H1 (cell line): Measurements from ENCODE around the gene DRAP1. TPM values are rescaled to one million over a fixed set of nuclear protein-coding genes. Genes with fewer than 3 reads are reported as not detected.
A peak's percentile ranks its signal among the peaks of the same experiment; 100 is the strongest.

Source experiments
- CTCF ChIA-PET: fragments of 300-600 bp; sonication (Branson Sonifier 250); formaldehyde crosslinking; loops from one replicate; lab custom pipeline; 2021; ENCODE audit not compliant: partially characterized antibody; lab: Charles Lee
- POLR2A ChIA-PET: fragments of 300-600 bp; sonication (Branson Sonifier 250); formaldehyde crosslinking; loops from one replicate; lab custom pipeline; 2021; ENCODE audit warnings: inconsistent platforms; ENCODE audit not compliant: partially characterized antibody; lab: Charles Lee
- DNase-seq, 2 experiments: peaks; one replicate each; pipeline versions ENCODE4 v3.0.0 to v3.0.0-alpha.2; 2010 to 2022; ENCODE audit warnings: low spot score in 2 of 2, low read depth in 1 of 2, mixed read lengths in 1 of 2
- FAIRE-seq: peaks from 2 replicates; lab custom pipeline; 2011; peaks lifted over from hg19 to GRCh38; lab: Jason Lieb, UNC
- H2AFZ ChIP-seq: 2 replicates; pipeline ENCODE4 v1.8.1; 2012; ENCODE audit warnings: low read length, inconsistent platforms
- H2AK5ac ChIP-seq: 2 replicates; pipeline ENCODE4 v1.6.1; 2013; ENCODE audit warnings: low read depth, low read length
- H2BK120ac ChIP-seq: replicated peaks from 2 replicates; pipeline ENCODE3; 2013; ENCODE audit warnings: low read depth, low read length, inconsistent platforms
- H2BK12ac ChIP-seq: 2 replicates; pipeline ENCODE4 v1.6.1; 2013; ENCODE audit warnings: low read depth, low read length
- H2BK15ac ChIP-seq: 2 replicates; pipeline ENCODE4 v1.6.1; 2013; ENCODE audit warnings: low read length
- H2BK20ac ChIP-seq: 2 replicates; pipeline ENCODE4 v1.6.1; 2013; ENCODE audit warnings: low read length
- H2BK5ac ChIP-seq: 2 replicates; pipeline ENCODE4 v1.6.1; 2013; ENCODE audit warnings: low read depth, low read length
- H3K14ac ChIP-seq: 2 replicates; pipeline ENCODE4 v1.6.1; 2013; ENCODE audit warnings: inconsistent platforms; ENCODE audit not compliant: insufficient read length
- H3K18ac ChIP-seq: 2 replicates; pipeline ENCODE4 v1.6.1; 2013; ENCODE audit warnings: low read length; ENCODE audit errors: extremely low read depth
- H3K23ac ChIP-seq: 2 replicates; pipeline ENCODE4 v1.6.1; 2013; ENCODE audit warnings: inconsistent platforms; ENCODE audit not compliant: insufficient read length
- H3K23me2 ChIP-seq: 2 replicates; pipeline ENCODE4 v1.6.1; 2013; ENCODE audit warnings: low read depth, low read length
- H3K27ac ChIP-seq: 2 replicates; pipeline ENCODE4 v1.6.1; 2011; ENCODE audit warnings: low read depth, low read length, inconsistent platforms
- H3K27me3 ChIP-seq, 4 experiments: replicated peaks in 1 of 4; 1 replicate in 1 of 4; 2 replicates in 3 of 4; pipeline versions ENCODE4 v1.6.1 to v1.8.1; 2011 to 2013; ENCODE audit warnings: low read length in 3 of 4, mild to moderate bottlenecking in 3 of 4, inconsistent platforms in 2 of 4, mixed read lengths in 2 of 4, moderate library complexity in 1 of 4; ENCODE audit not compliant: control insufficient read depth in 3 of 4, insufficient read depth in 3 of 4; ENCODE audit errors: extremely low read depth in 1 of 4
- H3K36me3 ChIP-seq, 4 experiments: 2 replicates each; pipeline versions ENCODE4 v1.6.1 to v1.8.1; 2011 to 2013; ENCODE audit warnings: mild to moderate bottlenecking in 4 of 4, low read length in 3 of 4, moderate library complexity in 2 of 4, control low read depth in 1 of 4, inconsistent platforms in 1 of 4; ENCODE audit not compliant: insufficient read depth in 4 of 4, control insufficient read depth in 2 of 4
- H3K4ac ChIP-seq: replicated peaks from 2 replicates; pipeline ENCODE3; 2013; ENCODE audit warnings: low read length, low read depth, mixed read lengths, inconsistent platforms; ENCODE audit not compliant: insufficient read length
- H3K4me1 ChIP-seq, 4 experiments: replicated peaks in 1 of 4; 1 replicate in 1 of 4; 2 replicates in 3 of 4; pipeline versions ENCODE4 v1.6.1 to v1.8.1; 2011 to 2013; ENCODE audit warnings: low read length in 3 of 4, inconsistent platforms in 2 of 4, mixed read lengths in 1 of 4; ENCODE audit not compliant: insufficient read depth in 4 of 4, control insufficient read depth in 3 of 4
- H3K4me2 ChIP-seq, 2 experiments: 2 replicates each; pipeline versions ENCODE4 v1.6.1 to v1.8.1; 2011 to 2013; ENCODE audit warnings: low read depth in 2 of 2, low read length in 2 of 2, control low read depth in 1 of 2, inconsistent platforms in 1 of 2, mild to moderate bottlenecking in 1 of 2; ENCODE audit not compliant: insufficient read depth in 1 of 2
- H3K4me3 ChIP-seq, 4 experiments: fragments of 200-600, 300-600 bp in 1 of 4; sonication (generic), shearing (Covaris generic), sonication (Bioruptor Twin) in 1 of 4; 2 replicates each; pipeline versions ENCODE4 v1.5.1 to v1.8.1; 2011 to 2016; ENCODE audit warnings: low read length in 4 of 4, low read depth in 3 of 4, control low read depth in 2 of 4, inconsistent platforms in 2 of 4, mild to moderate bottlenecking in 2 of 4, mixed read lengths in 1 of 4, moderate library complexity in 1 of 4; ENCODE audit not compliant: insufficient read depth in 2 of 4; ENCODE audit errors: extremely low read depth in 1 of 4
- H3K56ac ChIP-seq: replicated peaks from 2 replicates; pipeline ENCODE3; 2013; ENCODE audit warnings: low read depth, mild to moderate bottlenecking, mixed read lengths, low read length, inconsistent platforms; ENCODE audit not compliant: insufficient read length
- H3K79me1 ChIP-seq: 2 replicates; pipeline ENCODE4 v1.6.1; 2013; ENCODE audit warnings: low read depth, low read length, control low read depth
- H3K79me2 ChIP-seq, 2 experiments: 2 replicates each; pipeline versions ENCODE4 v1.6.1 to v1.8.1; 2012 to 2013; ENCODE audit warnings: low read length in 2 of 2, mild to moderate bottlenecking in 2 of 2, inconsistent platforms in 1 of 2; ENCODE audit not compliant: insufficient read depth in 2 of 2, control insufficient read depth in 1 of 2
- H3K9ac ChIP-seq, 4 experiments: replicated peaks in 1 of 4; 1 replicate in 1 of 4; 2 replicates in 3 of 4; pipeline versions ENCODE4 v1.6.1 to v1.8.1; 2011 to 2013; ENCODE audit warnings: low read depth in 3 of 4, low read length in 3 of 4, control low read depth in 2 of 4, mild to moderate bottlenecking in 2 of 4, moderate library complexity in 2 of 4, inconsistent platforms in 1 of 4; ENCODE audit errors: extremely low read depth in 1 of 4
- H3K9me3 ChIP-seq, 2 experiments: 2 replicates each; pipeline versions ENCODE4 v1.6.1 to v1.8.1; 2012 to 2013; ENCODE audit warnings: mild to moderate bottlenecking in 2 of 2, moderate library complexity in 2 of 2, control low read depth in 1 of 2, inconsistent platforms in 1 of 2, low read depth in 1 of 2, low read length in 1 of 2, mixed read lengths in 1 of 2; ENCODE audit not compliant: insufficient read depth in 2 of 2
- H4K20me1 ChIP-seq, 2 experiments: replicated peaks in 1 of 2; 2 replicates each; pipeline versions ENCODE3 to v1.8.1; 2011 to 2013; ENCODE audit warnings: inconsistent platforms in 2 of 2, low read length in 2 of 2, mild to moderate bottlenecking in 1 of 2; ENCODE audit not compliant: insufficient read depth in 2 of 2, control insufficient read depth in 1 of 2
- H4K5ac ChIP-seq: 2 replicates; pipeline ENCODE4 v1.6.1; 2013; ENCODE audit warnings: low read length, low read depth, mixed read lengths, inconsistent platforms; ENCODE audit not compliant: insufficient read length
- H4K8ac ChIP-seq: 2 replicates; pipeline ENCODE4 v1.8.0; 2013; ENCODE audit warnings: mild to moderate bottlenecking, moderate library complexity, low read length, inconsistent platforms; ENCODE audit not compliant: insufficient read depth; ENCODE audit errors: extremely low read depth
- H4K91ac ChIP-seq: replicated peaks from 2 replicates; pipeline ENCODE3; 2013; ENCODE audit warnings: low read length, mixed read lengths, inconsistent platforms; ENCODE audit not compliant: insufficient read length
- CHD2 ChIP-seq: IDR thresholded peaks from 2 replicates; pipeline ENCODE4 v1.6.1; 2012; ENCODE audit warnings: low read length, improper control_type of control experiment
- KDM1A ChIP-seq: fragments of 200-600, 300-600 bp; sonication (generic); IDR thresholded peaks from 2 replicates; pipeline ENCODE4 v1.7.1; 2016; ENCODE audit warnings: mild to moderate bottlenecking, low read length, borderline replicate concordance
- POLR2A ChIP-seq, 2 experiments: IDR thresholded peaks; 1 replicate in 1 of 2; 2 replicates in 1 of 2; pipeline ENCODE4 v1.6.1; 2011; ENCODE audit warnings: low read depth in 2 of 2, low read length in 2 of 2, mild to moderate bottlenecking in 2 of 2; ENCODE audit errors: control extremely low read depth in 1 of 2
- POLR2AphosphoS5 ChIP-seq: IDR thresholded peaks from 2 replicates; pipeline ENCODE4 v1.6.1; 2011; ENCODE audit warnings: low read depth, low read length
- USF2 ChIP-seq: IDR thresholded peaks from 2 replicates; pipeline ENCODE4 v1.6.1; 2011; ENCODE audit warnings: low read length, improper control_type of control experiment
- WGBS, 2 experiments: shearing (Covaris generic) in 1 of 2; methylation state at CpG; one replicate each; pipeline versions ENCODE4 v1.1.6 to v1.1.7; 2013 to 2015; ENCODE audit warnings: low lambda C conversion rate in 2 of 2, mixed read lengths in 2 of 2, inconsistent platforms in 1 of 2, low coverage in 1 of 2, missing lambda C conversion rate in 1 of 2; ENCODE audit not compliant: insufficient replicate concordance in 2 of 2, insufficient coverage in 1 of 2, insufficient read length in 1 of 2; ENCODE audit errors: extremely low coverage in 1 of 2, missing lambda C conversion rate in 1 of 2; 5-methylcytosine and 5-hydroxymethylcytosine counted together
- polyA plus RNA-seq, 7 experiments: library from polyadenylated mRNA; depleted of rRNA in 3 of 7; stranded (reverse) in 5 of 7; unstranded in 2 of 7; fragments of >200 nt in 5 of 7; fragments of 200-250 nt in 2 of 7; gene quantifications; 1 replicate in 5 of 7; 2 replicates in 1 of 7; 4 replicates in 1 of 7; pipeline versions ENCODE4 v1.2.1 to v1.2.3, GENCODE V29; 2011 to 2013; ENCODE audit warnings: missing spikeins in 2 of 7, mixed read lengths in 2 of 7
- total RNA-seq: library from RNA; stranded (reverse); fragmentation: NEBNext Ultra II Directional; extraction: Animal tissue kit (Norgen Biotek cat#: 25700); gene quantifications from 2 replicates; pipeline ENCODE4 v1.2.1, GENCODE V29; 2021

Gene DRAP1
- total and polyA plus RNA-seq, 2 of the 8 experiments (the other 6 are each of a cell fraction or from before 2014, with no cell fraction given): 62.5 to 98.7 TPM

DNA sequence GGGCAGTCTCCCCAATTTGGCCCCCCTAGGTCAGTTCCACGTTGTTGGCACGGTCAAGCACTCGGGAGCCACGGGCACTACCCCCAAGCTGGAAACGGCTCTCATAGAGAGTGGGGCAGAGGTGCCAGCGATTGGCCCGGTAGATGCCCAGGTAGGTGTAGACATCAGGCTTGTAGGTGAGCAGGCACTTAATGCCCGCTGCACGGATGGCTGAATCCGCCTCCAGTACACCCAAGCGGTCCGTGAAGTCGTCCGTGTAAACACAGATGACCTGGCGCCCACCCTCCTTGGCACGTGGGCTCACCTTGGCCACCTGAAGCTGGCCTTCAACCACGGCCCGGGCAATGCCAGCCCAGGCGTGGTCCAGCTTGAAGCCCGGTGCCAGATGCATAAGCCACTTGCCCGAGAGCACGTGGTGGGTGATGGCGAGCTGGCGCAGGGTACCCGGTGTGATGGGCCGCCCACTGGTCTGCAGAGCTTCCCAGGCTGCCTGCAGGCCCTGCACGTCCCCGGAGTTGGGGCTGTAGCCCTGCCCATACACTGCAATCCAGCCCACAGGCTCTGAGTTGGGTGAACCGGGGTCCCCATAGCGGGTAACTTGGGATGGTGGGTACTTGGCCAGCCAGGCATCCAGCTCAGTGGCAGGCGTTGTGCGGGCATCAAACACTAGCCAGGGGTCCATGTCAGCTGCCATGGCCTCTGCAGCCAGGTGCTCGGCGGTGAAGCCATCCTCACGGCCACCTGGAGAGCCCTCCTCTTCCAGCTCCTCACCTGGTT, 1.6 kb upstream of the DRAP1 start:
- H3K79me1 ChIP-seq: peaks cover 7% of the 10 kb centered on the region; the same call in 1 of the 2 replicates
- H4K20me1 ChIP-seq: peaks cover 0 to 7% of the 10 kb centered on the region in 2 experiments
- no peak overlapping the region for H3K18ac ChIP-seq
- H3K4ac ChIP-seq: no peak overlapping the region
- peak overlapping the region; percentile 40; the same call in 1 of the 2 replicates for H2BK15ac ChIP-seq
- H2BK120ac ChIP-seq: no peak overlapping the region
- no peaks in the 10 kb centered on the region for H3K9me3 ChIP-seq
- no peak overlapping the region for H3K23ac ChIP-seq
- POLR2A ChIA-PET: interaction anchor here (0.5 to 4.9 kb wide), 19 partner anchors 9 to 254 kb away, joined by 3 to 36 read pairs (median 4); partner anchors contain the start of genes CCDC85B, FIBP, MUS81 and SF3B2
- peaks cover 13% of the 10 kb centered on the region; the same call in 1 of the 2 replicates for H3K23me2 ChIP-seq
- no peak overlapping the region for H4K5ac ChIP-seq
- no peak overlapping the region for H2BK20ac ChIP-seq
- no peak overlapping the region for H3K56ac ChIP-seq
- no peak for DNase-seq
- H3K4me3 ChIP-seq: peak overlapping the region; percentile 91 to 98 (median 94); a peak in 7 of 8 replicates
- no peak overlapping the region for H4K8ac ChIP-seq
- H2AK5ac ChIP-seq: peak overlapping the region; percentile 17; the same call in 1 of the 2 replicates
- peak overlapping the region; percentile 83 to 94 for H3K4me2 ChIP-seq
- H3K27ac ChIP-seq: no peak overlapping the region
- TF ChIP-seq POLR2A (IDR thresholded peaks at IDR 0.05; ENCODE audit: control extremely low read depth in 1 of 2, low read depth in 2 of 2, low read length in 2 of 2) (0 out of 3 replicates have a peak, but pooled peaks of 1 of the 2 experiments have one; percentile 22), POLR2AphosphoS5 (peak; percentile 51; the same call in 1 of the 2 replicates), USF2 (no peak), CHD2 (no peak), KDM1A (no peak)
- TF ChIP-seq, all 59 proteins: peak for 2
- Histone ChIP-seq H3K14ac (no peak overlapping the region), H2AFZ (no peak overlapping the region), H3K36me3 (peaks cover 0 to 6% (median 2%) of the 10 kb centered on the region in 4 experiments; a peak in 4 of 8 replicates), H3K79me2 (peaks cover 0 to 7% of the 10 kb centered on the region in 2 experiments; a peak in 2 of 4 replicates), H3K4me1 (peaks cover 0 to 22% (median 13%) of the 10 kb centered on the region in 4 experiments; a peak in 4 of 7 replicates), H3K9ac (no peak overlapping the region), H3K27me3 (no peaks in the 10 kb centered on the region), H2BK12ac (no peak overlapping the region; the same call in 1 of the 2 replicates), H2BK5ac (no peak overlapping the region), H4K91ac (no peak overlapping the region)
- WGBS, 2 experiments: 93% methylated on average over 35 of the region's 35 CpGs; no CpG with 5 or more reads in 1 of the 2 experiments
- CTCF ChIA-PET: interaction anchor here (0.6 to 2.3 kb wide), 6 partner anchors 10 to 74 kb away, joined by 3 to 10 read pairs (median 6); partner anchors contain the start of gene FIBP
- FAIRE-seq: no peak
